GM12878 (cell line): ENCODE measurements around the gene RAD51B. TPM values are rescaled to one million over a fixed set of nuclear protein-coding genes. Genes with fewer than 3 reads are reported as not detected.

Experiments used
- ATAC-seq: fragments of 200-7000 bp; cut with Tn5 transposase; 3 replicates; pipeline ENCODE4 v1.9.1; 2020; ENCODE audit warnings: mild to moderate bottlenecking, moderate library complexity
- BruUV-seq: library from RNA; stranded (reverse); fragments of 400-500 nt; replicated peaks from 2 replicates; lab custom pipeline; 2021; lab: Mats Ljungman, UMichigan
- CTCF ChIA-PET: fragments of 300-600 bp; sonication (Branson Sonifier 250); formaldehyde crosslinking; extraction: SDS; loops from one replicate; lab custom pipeline; 2021; ENCODE audit warnings: inconsistent platforms; lab: Yijun Ruan, JAX
- POLR2A ChIA-PET: fragments of 350-600 bp; formaldehyde crosslinking; extraction: SDS; loops from one replicate; lab custom pipeline; 2021; ENCODE audit warnings: inconsistent platforms; lab: Charles Lee
- RAD21 ChIA-PET: fragments of 300-600 bp; sonication (Branson Sonifier 250); formaldehyde crosslinking; loops from one replicate; lab custom pipeline; 2023; ENCODE audit warnings: antibody characterized with exemption; ENCODE audit not compliant: unreplicated experiment; lab: Charles Lee
- SMC1A ChIA-PET: fragments of 300-600 bp; sonication (Branson Sonifier 250); formaldehyde crosslinking; loops from one replicate; lab custom pipeline; 2023; ENCODE audit not compliant: unreplicated experiment, uncharacterized antibody; lab: Charles Lee
- DNase-seq: peaks from one replicate; pipeline ENCODE4 v3.0.0-alpha.2; 2011; ENCODE audit warnings: low read depth, low spot score
- FAIRE-seq: peaks from 3 replicates; lab custom pipeline; 2011; peaks lifted over from hg19 to GRCh38; lab: Jason Lieb, UNC
- H2AFZ ChIP-seq: 2 replicates; pipeline ENCODE4 v1.6.0; 2011; ENCODE audit warnings: low read depth, low read length, control low read depth; ENCODE audit not compliant: control insufficient read depth
- H3K27ac ChIP-seq: 2 replicates; pipeline ENCODE4 v1.5.1; 2011; ENCODE audit warnings: control low read depth; ENCODE audit not compliant: control insufficient read depth, insufficient read depth
- H3K27me3 ChIP-seq, 2 experiments: replicated peaks in 1 of 2; 2 replicates each; pipeline versions ENCODE4 v1.6.0 to v1.6.1; 2011; ENCODE audit warnings: low read length in 1 of 2; ENCODE audit not compliant: control insufficient read depth in 2 of 2, insufficient read depth in 2 of 2
- H3K36me3 ChIP-seq, 2 experiments: 2 replicates each; pipeline ENCODE4 v1.5.1; 2011; ENCODE audit warnings: low read length in 1 of 2; ENCODE audit not compliant: control insufficient read depth in 2 of 2, insufficient read depth in 2 of 2
- H3K4me1 ChIP-seq: 2 replicates; pipeline ENCODE4 v1.6.1; 2011; ENCODE audit warnings: mild to moderate bottlenecking, low read length, moderate library complexity, mixed read lengths; ENCODE audit not compliant: control insufficient read depth, insufficient read depth
- H3K4me2 ChIP-seq: 2 replicates; pipeline ENCODE4 v1.6.0; 2011; ENCODE audit warnings: control low read depth; ENCODE audit not compliant: control insufficient read depth, insufficient read depth
- H3K4me3 ChIP-seq: fragments of 200-600 bp; sonication (generic); 2 replicates; pipeline ENCODE4 v1.5.1; 2016
- H3K79me2 ChIP-seq: 2 replicates; pipeline ENCODE4 v1.6.0; 2011; ENCODE audit warnings: low read length; ENCODE audit not compliant: control insufficient read depth, insufficient read depth
- H3K9ac ChIP-seq: 2 replicates; pipeline ENCODE4 v1.8.0; 2011; ENCODE audit warnings: low read length, control low read depth, mixed read lengths; ENCODE audit not compliant: control insufficient read depth, insufficient read depth
- H3K9me3 ChIP-seq: replicated peaks from 3 replicates; pipeline ENCODE4 v1.5.1; 2011; ENCODE audit warnings: mild to moderate bottlenecking, low read length; ENCODE audit not compliant: control insufficient read depth, insufficient read depth
- H4K20me1 ChIP-seq: 2 replicates; pipeline ENCODE4 v1.6.0; 2011; ENCODE audit not compliant: control insufficient read depth, insufficient read depth
- ATF3 ChIP-seq: IDR thresholded peaks from 2 replicates; pipeline ENCODE4 v1.6.1; 2011; ENCODE audit warnings: low read depth, mild to moderate bottlenecking, low read length, moderate library complexity, borderline replicate concordance; ENCODE audit errors: extremely low read depth
- BMI1 ChIP-seq: fragments of 450-650 bp; IDR thresholded peaks from 2 replicates; pipeline ENCODE4 v1.6.1; 2016; ENCODE audit warnings: mild to moderate bottlenecking, moderate library complexity, borderline replicate concordance
- BRCA1 ChIP-seq: IDR thresholded peaks from 2 replicates; pipeline ENCODE4 v1.6.1; 2011; ENCODE audit warnings: low read depth, low read length, improper control_type of control experiment
- CBX3 ChIP-seq: fragments of 200-600 bp; sonication (generic); IDR thresholded peaks from 2 replicates; pipeline ENCODE4 v1.6.1; 2016; ENCODE audit warnings: low read depth, borderline replicate concordance
- CBX5 ChIP-seq: sonication (generic); IDR thresholded peaks from 2 replicates; pipeline ENCODE4 v1.6.1; 2016; ENCODE audit warnings: low read depth, moderate library complexity, mild to moderate bottlenecking, inconsistent platforms
- EGR1 ChIP-seq, 2 experiments: IDR thresholded peaks; 1 replicate in 1 of 2; 2 replicates in 1 of 2; pipeline ENCODE4 v1.6.1; 2011 to 2012; ENCODE audit warnings: low read depth in 2 of 2, low read length in 2 of 2, borderline replicate concordance in 1 of 2, mild to moderate bottlenecking in 1 of 2, moderate library complexity in 1 of 2
- FOXK2 ChIP-seq: fragments of 450-650 bp; IDR thresholded peaks from 2 replicates; pipeline ENCODE4 v1.6.1; 2017; ENCODE audit warnings: mild to moderate bottlenecking, moderate library complexity
- KDM1A ChIP-seq: fragments of 200-600 bp; sonication (generic); IDR thresholded peaks from 2 replicates; pipeline ENCODE4 v1.6.1; 2016; ENCODE audit warnings: borderline replicate concordance
- NBN ChIP-seq: fragments of 450-650 bp; IDR thresholded peaks from 2 replicates; pipeline ENCODE4 v1.6.1; 2016
- RFX5 ChIP-seq: IDR thresholded peaks from 2 replicates; pipeline ENCODE4 v1.6.1; 2011; ENCODE audit warnings: low read depth, low read length, improper control_type of control experiment
- STAT1 ChIP-seq: fragments of 450-650 bp; conservative IDR thresholded peaks from 2 replicates; pipeline ENCODE4 v1.6.1; 2014; ENCODE audit warnings: antibody characterized with exemption, mild to moderate bottlenecking
- SUPT20H ChIP-seq: IDR thresholded peaks from 2 replicates; pipeline ENCODE4 v1.6.1; 2011; ENCODE audit warnings: low read depth, mild to moderate bottlenecking, low read length, moderate library complexity, borderline replicate concordance; ENCODE audit not compliant: control insufficient read depth
- WGBS: methylation state at CpG from one replicate; pipeline ENCODE4 v1.1.6; 2016; ENCODE audit warnings: low lambda C conversion rate; ENCODE audit not compliant: insufficient replicate concordance, insufficient coverage; ENCODE audit errors: missing lambda C conversion rate; 5-methylcytosine and 5-hydroxymethylcytosine counted together
- in situ Hi-C: fragments of 300-500 bp; cut with MboI; formaldehyde crosslinking; loops from 9 replicates; pipeline ENCODE4 v1.14.3; 2018; ENCODE audit warnings: mixed read lengths
- intact Hi-C: fragments of 100-400 bp; cut with micrococcal nuclease; formaldehyde crosslinking; loops from one replicate; pipeline ENCODE4 v1.14.2; 2022; ENCODE audit not compliant: unreplicated experiment
- polyA plus RNA-seq, 11 experiments: library from polyadenylated mRNA; depleted of rRNA in 4 of 11; unstranded in 6 of 11; stranded (reverse) in 5 of 11; fragments of >200 nt; fragmentation: Nextera tagmentation in 4 of 11; fragmentation: Illumina TruSeq in 1 of 11; extraction: Ambion mirVana in 4 of 11; extraction: Trizol in 1 of 11; gene quantifications; 1 replicate in 1 of 11; 2 replicates in 10 of 11; pipeline versions ENCODE4 v1.2.1 to v1.2.3, GENCODE V29; 2011 to 2016; ENCODE audit warnings: inconsistent platforms in 2 of 11, missing spikeins in 2 of 11, low read depth in 1 of 11
- total RNA-seq, 4 experiments: library from RNA; depleted of rRNA in 3 of 4; stranded (reverse); fragments of >200 nt in 3 of 4; fragmentation: Illumina TruSeq in 1 of 4; extraction: Trizol in 1 of 4; gene quantifications; 2 replicates each; pipeline versions ENCODE4 v1.2.1 to v1.2.3, GENCODE V29; 2013 to 2021

The RAD51B gene
- total and polyA plus RNA-seq, 10 of the 15 experiments (the other 5 are each of a cell fraction or from before 2014, with no cell fraction given), result 9.8 to 26.8 (median 21.3) TPM

GRCh38 chr14:68160779-68161546 is 341.4 kb downstream of the RAD51B start:
- ATAC-seq, result no peak
- CTCF ChIA-PET, result interaction anchor here (0.8 to 1.3 kb wide), 3 partner anchors 11 to 72 kb away, joined by 3 read pairs; no protein-coding TSS in a partner anchor
- TF ChIP-seq ATF3, result no peak
- no peak for TF ChIP-seq KDM1A
- TF ChIP-seq BRCA1, result no peak
- no peak for TF ChIP-seq RFX5
- no peak for TF ChIP-seq CBX3
- TF ChIP-seq CBX5, result no peak
- no peak for TF ChIP-seq BMI1
- TF ChIP-seq SUPT20H, result no peak
- no peak for TF ChIP-seq FOXK2
- TF ChIP-seq STAT1, result no peak
- no peak for TF ChIP-seq NBN
- no peak for TF ChIP-seq EGR1 (IDR thresholded peaks at IDR 0.05; ENCODE audit: borderline replicate concordance in 1 of 2, low read depth in 2 of 2, low read length in 2 of 2)
- TF ChIP-seq, all 136 proteins: peak for 0

More at GRCh38 chr14:68160779-68161546, 341.4 kb downstream of the RAD51B start:
- in situ Hi-C loops (no loop called here), intact Hi-C loops (no loop called here)
- Histone ChIP-seq H4K20me1 (no peaks in the 10 kb centered on the region), H3K4me3 (no peak overlapping the region), H3K4me2 (no peak overlapping the region), H2AFZ (no peak overlapping the region), H3K27me3 (no peaks in the 10 kb centered on the region), H3K4me1 (no peaks in the 10 kb centered on the region), H3K9ac (no peak overlapping the region), H3K36me3 (no peaks in the 10 kb centered on the region), H3K9me3 (no peaks in the 10 kb centered on the region), H3K79me2 (no peaks in the 10 kb centered on the region), H3K27ac (no peak overlapping the region)
- RAD21 ChIA-PET, result interaction anchor here (1.4 to 1.7 kb wide), 2 partner anchors 12 to 48 kb away, joined by 3 to 4 read pairs; no protein-coding TSS in a partner anchor
- FAIRE-seq, result no peak
- no TSS peak for BruUV-seq
- POLR2A ChIA-PET, result no interaction called here
- DNase-seq, result no peak
- WGBS, result 75% methylated on average over 4 of the region's 4 CpGs
- SMC1A ChIA-PET, result interaction anchor here (0.6 to 2.5 kb wide), 12 partner anchors 7 to 72 kb away, joined by 3 to 9 read pairs (median 4); no protein-coding TSS in a partner anchor
